Liver (tissue), 9 donors: ENCODE results near the gene RGMA. TPM values are rescaled to one million over a fixed set of nuclear protein-coding genes. Genes with fewer than 3 reads are reported as not detected.

Experiments
- DNase-seq: peaks from one replicate; pipeline ENCODE4 v3.0.0-alpha.2; 2017; ENCODE audit warnings: low spot score
- H3K27ac ChIP-seq, 2 donors: one replicate each; pipeline ENCODE4 v1.7.0; 2013; ENCODE audit warnings: inconsistent platforms in 2 of 2, low read length in 2 of 2, control low read depth in 1 of 2, low read depth in 1 of 2, mild to moderate bottlenecking in 1 of 2
- H3K27me3 ChIP-seq, 4 donors: one replicate each; pipeline versions ENCODE4 v1.6.1 to v1.7.0; 2013; ENCODE audit warnings: low read length in 3 of 4, inconsistent platforms in 1 of 4, mild to moderate bottlenecking in 1 of 4, moderate library complexity in 1 of 4; ENCODE audit not compliant: control insufficient read depth in 4 of 4, insufficient read depth in 4 of 4
- H3K36me3 ChIP-seq, 4 donors: one replicate each; pipeline versions ENCODE4 v1.6.1 to v1.7.0; 2013; ENCODE audit warnings: low read length in 3 of 4, mild to moderate bottlenecking in 3 of 4, low read depth in 1 of 4, moderate library complexity in 1 of 4; ENCODE audit not compliant: control insufficient read depth in 4 of 4, insufficient read depth in 3 of 4
- H3K4me1 ChIP-seq, 4 donors: one replicate each; pipeline versions ENCODE4 v1.6.1 to v1.7.0; 2013; ENCODE audit warnings: low read length in 3 of 4, mild to moderate bottlenecking in 3 of 4, moderate library complexity in 1 of 4; ENCODE audit not compliant: control insufficient read depth in 4 of 4, insufficient read depth in 4 of 4
- H3K4me3 ChIP-seq, 3 donors: one replicate each; pipeline versions ENCODE4 v1.6.1 to v1.7.0; 2013; ENCODE audit warnings: low read length in 3 of 3, control low read depth in 1 of 3, low read depth in 1 of 3, mild to moderate bottlenecking in 1 of 3
- H3K9ac ChIP-seq, 2 donors: one replicate each; pipeline ENCODE4 v1.7.0; 2013; ENCODE audit warnings: low read length in 2 of 2, mild to moderate bottlenecking in 2 of 2, moderate library complexity in 2 of 2, control low read depth in 1 of 2, low read depth in 1 of 2
- H3K9me3 ChIP-seq, 4 donors: one replicate each; pipeline versions ENCODE4 v1.6.1 to v1.7.0; 2013; ENCODE audit warnings: low read length in 3 of 4; ENCODE audit not compliant: control insufficient read depth in 4 of 4
- ATF3 ChIP-seq: IDR thresholded peaks from 2 replicates; pipeline ENCODE4 v1.6.1; 2016; ENCODE audit warnings: antibody characterized with exemption
- CTCF ChIP-seq: fragments of 150-350 bp; IDR thresholded peaks from 2 replicates; pipeline ENCODE4 v1.5.1; 2017; ENCODE audit warnings: improper control_type of control experiment, low read depth, low read length; ENCODE audit not compliant: missing input control
- EGR1 ChIP-seq, 2 donors: IDR thresholded peaks; 2 replicates each; pipeline ENCODE4 v1.6.1; 2016 to 2018; ENCODE audit warnings: antibody characterized with exemption in 2 of 2, low read depth in 2 of 2
- FOXA1 ChIP-seq: IDR thresholded peaks from 2 replicates; pipeline ENCODE4 v1.6.1; 2016; ENCODE audit warnings: antibody characterized with exemption
- FOXA2 ChIP-seq: IDR thresholded peaks from 2 replicates; pipeline ENCODE4 v1.6.1; 2016; ENCODE audit warnings: antibody characterized with exemption
- GABPA ChIP-seq, 2 donors: IDR thresholded peaks in 1 of 2; conservative IDR thresholded peaks in 1 of 2; 2 replicates each; pipeline ENCODE4 v1.6.1; 2016; ENCODE audit warnings: antibody characterized with exemption in 2 of 2, mild to moderate bottlenecking in 1 of 2, moderate library complexity in 1 of 2
- HNF4A ChIP-seq, 2 donors: conservative IDR thresholded peaks; 2 replicates each; pipeline ENCODE4 v1.6.1; 2016; ENCODE audit warnings: antibody characterized with exemption in 2 of 2, mild to moderate bottlenecking in 2 of 2
- HNF4G ChIP-seq: IDR thresholded peaks from 2 replicates; pipeline ENCODE4 v1.6.1; 2016; ENCODE audit warnings: antibody characterized with exemption
- JUND ChIP-seq, 2 donors: IDR thresholded peaks; 2 replicates each; pipeline ENCODE4 v1.6.1; 2016; ENCODE audit warnings: antibody characterized with exemption in 2 of 2
- MAX ChIP-seq: IDR thresholded peaks from 2 replicates; pipeline ENCODE4 v1.6.1; 2016; ENCODE audit warnings: antibody characterized with exemption
- NR2F2 ChIP-seq: IDR thresholded peaks from 2 replicates; pipeline ENCODE4 v1.6.1; 2016; ENCODE audit warnings: antibody characterized with exemption
- RXRA ChIP-seq, 2 donors: IDR thresholded peaks; 2 replicates each; pipeline ENCODE4 v1.6.1; 2017 to 2018; ENCODE audit warnings: antibody characterized with exemption in 2 of 2, mild to moderate bottlenecking in 1 of 2
- SP1 ChIP-seq: IDR thresholded peaks from 2 replicates; pipeline ENCODE4 v1.6.1; 2018; ENCODE audit warnings: antibody characterized with exemption, mild to moderate bottlenecking
- TAF1 ChIP-seq: conservative IDR thresholded peaks from 2 replicates; pipeline ENCODE4 v1.6.1; 2016; ENCODE audit warnings: antibody characterized with exemption, mild to moderate bottlenecking
- YY1 ChIP-seq: IDR thresholded peaks from 2 replicates; pipeline ENCODE4 v1.6.1; 2016; ENCODE audit warnings: antibody characterized with exemption, mild to moderate bottlenecking
- ZBTB33 ChIP-seq: IDR thresholded peaks from 2 replicates; pipeline ENCODE4 v1.6.1; 2016; ENCODE audit warnings: antibody characterized with exemption
- WGBS: extraction: QIAGEN DNeasy Blood & Tissue Kit; methylation state at CpG from one replicate; pipeline ENCODE4 v1.1.7; 2013; 5-methylcytosine and 5-hydroxymethylcytosine counted together
- polyA plus RNA-seq, 2 donors: library from polyadenylated mRNA; stranded (reverse) in 1 of 2; unstranded in 1 of 2; fragments of 200-250 nt in 1 of 2; fragments of >200 nt in 1 of 2; fragmentation: Nextera tagmentation in 1 of 2; extraction: Ambion mirVana in 1 of 2; gene quantifications; one replicate each; pipeline versions ENCODE4 v1.2.1 to v1.2.3, GENCODE V29; 2013 to 2015
- total RNA-seq, 2 donors: library from RNA; depleted of rRNA; stranded (reverse); fragments of >200 nt; gene quantifications; one replicate each; pipeline ENCODE4 v1.2.3, GENCODE V29; 2014
- donor health status: healthy.
- donor health status: healthy.
- donor health status: healthy.
- donor health status: healthy.
- donor health status: healthy.

The RGMA gene
- total and polyA plus RNA-seq, 4 donors, result 0.15 to 0.33 (median 0.18) TPM; not detected in 1

- TF ChIP-seq RXRA (IDR thresholded peaks at IDR 0.05), result no peak
- no peak for TF ChIP-seq SP1
- TF ChIP-seq TAF1, result no peak
- no peak for TF ChIP-seq ZBTB33
- no peak for TF ChIP-seq GABPA (IDR thresholded peaks at IDR 0.05 in 1 of 2, conservative IDR thresholded peaks at IDR 0.05 in 1 of 2)
- TF ChIP-seq EGR1 (IDR thresholded peaks at IDR 0.05; ENCODE audit: low read depth in 2 of 2), result no peak
- TF ChIP-seq FOXA2, result no peak
- TF ChIP-seq MAX, result no peak
- no peak for TF ChIP-seq CTCF
- TF ChIP-seq NR2F2, result no peak
- Histone ChIP-seq H3K9ac (no peak overlapping the region), H3K27me3 (no peaks in the 10 kb centered on the region), H3K36me3 (no peaks in the 10 kb centered on the region), H3K27ac (no peak overlapping the region), H3K4me1 (no peaks in the 10 kb centered on the region), H3K9me3 (no peaks in the 10 kb centered on the region), H3K4me3 (no peak overlapping the region)
- DNase-seq, result no peak
- 72% methylated on average over 18 of the region's 18 CpGs for WGBS
These were observed 40.9 kb upstream of the RGMA start for GRCh38 chr15:93129702-93130488.

- Histone ChIP-seq H3K27ac (no peak overlapping the region), H3K36me3 (no peaks in the 10 kb centered on the region), H3K4me1 (no peaks in the 10 kb centered on the region), H3K4me3 (no peak overlapping the region), H3K27me3 (peaks cover 0 to under 1% (median 0%) of the 10 kb centered on the region in 4 donors), H3K9me3 (no peaks in the 10 kb centered on the region), H3K9ac (no peak overlapping the region)
- TF ChIP-seq FOXA1, result no peak
- TF ChIP-seq RXRA (IDR thresholded peaks at IDR 0.05), result no peak
- no peak for TF ChIP-seq GABPA (IDR thresholded peaks at IDR 0.05 in 1 of 2, conservative IDR thresholded peaks at IDR 0.05 in 1 of 2)
- TF ChIP-seq CTCF, result no peak
- no peak for TF ChIP-seq MAX
- TF ChIP-seq ZBTB33, result no peak
- TF ChIP-seq ATF3, result no peak
- no peak for TF ChIP-seq HNF4G
- no peak for TF ChIP-seq JUND (IDR thresholded peaks at IDR 0.05)
- TF ChIP-seq YY1, result no peak
- no peak for TF ChIP-seq HNF4A (conservative IDR thresholded peaks at IDR 0.05)
- DNase-seq, result no peak
- WGBS, result 70% methylated on average over 6 of the region's 6 CpGs
These were observed 38.3 kb upstream of the RGMA start for GRCh38 chr15:93127286-93127685.
